PC-3 (cell line): ENCODE data around the gene DACT1.
"Not testable (repeated sequence)": the region's sequence is repeated elsewhere in the genome, so short reads cannot be mapped to it uniquely, and the experiment has no call there.

ENCODE experiments used
- EZH2 ChIP-seq: fragments of 300-600 bp; sonication (generic); IDR thresholded peaks from one replicate; pipeline ENCODE4 v1.6.1; 2017; ENCODE audit warnings: antibody characterized with exemption, mild to moderate bottlenecking, low read length; ENCODE audit not compliant: unreplicated experiment
- TF ChIP-seq, protein P1 (sequence below): fragments of 300-600 bp; sonication (generic); conservative IDR thresholded peaks from 2 replicates; pipeline ENCODE4 v1.5.1; 2017; ENCODE audit warnings: antibody characterized with exemption, low read depth, mild to moderate bottlenecking, low read length

DNA sequence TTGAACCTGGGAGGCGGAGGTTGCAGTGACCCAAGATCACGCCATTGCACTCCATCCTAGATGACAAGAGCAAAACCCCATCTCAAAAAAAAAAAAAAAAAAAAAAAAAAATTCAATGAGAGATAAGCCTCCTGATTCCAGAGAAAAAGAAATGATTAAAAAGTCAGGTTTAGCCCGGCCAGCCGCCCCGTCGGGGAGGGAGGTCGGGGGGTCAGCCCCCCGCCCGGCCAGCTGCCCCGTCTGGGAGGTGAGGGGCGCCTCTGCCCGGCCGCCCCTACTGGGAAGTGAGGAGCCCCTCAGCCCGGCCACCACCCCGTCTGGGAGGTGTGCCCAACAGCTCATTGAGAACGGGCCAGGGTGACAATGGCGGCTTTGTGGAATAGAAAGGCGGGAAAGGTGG lies 49.4 kb upstream of the DACT1 start:
- TF ChIP-seq, protein P1, sequence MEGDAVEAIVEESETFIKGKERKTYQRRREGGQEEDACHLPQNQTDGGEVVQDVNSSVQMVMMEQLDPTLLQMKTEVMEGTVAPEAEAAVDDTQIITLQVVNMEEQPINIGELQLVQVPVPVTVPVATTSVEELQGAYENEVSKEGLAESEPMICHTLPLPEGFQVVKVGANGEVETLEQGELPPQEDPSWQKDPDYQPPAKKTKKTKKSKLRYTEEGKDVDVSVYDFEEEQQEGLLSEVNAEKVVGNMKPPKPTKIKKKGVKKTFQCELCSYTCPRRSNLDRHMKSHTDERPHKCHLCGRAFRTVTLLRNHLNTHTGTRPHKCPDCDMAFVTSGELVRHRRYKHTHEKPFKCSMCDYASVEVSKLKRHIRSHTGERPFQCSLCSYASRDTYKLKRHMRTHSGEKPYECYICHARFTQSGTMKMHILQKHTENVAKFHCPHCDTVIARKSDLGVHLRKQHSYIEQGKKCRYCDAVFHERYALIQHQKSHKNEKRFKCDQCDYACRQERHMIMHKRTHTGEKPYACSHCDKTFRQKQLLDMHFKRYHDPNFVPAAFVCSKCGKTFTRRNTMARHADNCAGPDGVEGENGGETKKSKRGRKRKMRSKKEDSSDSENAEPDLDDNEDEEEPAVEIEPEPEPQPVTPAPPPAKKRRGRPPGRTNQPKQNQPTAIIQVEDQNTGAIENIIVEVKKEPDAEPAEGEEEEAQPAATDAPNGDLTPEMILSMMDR = not testable (repeated sequence)
- TF ChIP-seq EZH2 = not testable (repeated sequence)
